Type B pancreatic cell (in vitro differentiated cells): Measurements from ENCODE around the gene KRT84. TPM values are rescaled to one million over a fixed set of nuclear protein-coding genes. Genes with fewer than 3 reads are reported as not detected.

Source experiments
- DNase-seq: peaks from one replicate; pipeline ENCODE4 v3.0.0; 2021; ENCODE audit warnings: mixed read lengths; ENCODE audit not compliant: unreplicated experiment; ENCODE audit errors: extremely low spot score
- H3K27ac Mint-ChIP-seq: 2 replicates; pipeline ENCODE4 v1.8.0; 2021; ENCODE audit warnings: mild to moderate bottlenecking, mixed read lengths
- H3K27me3 Mint-ChIP-seq: 2 replicates; pipeline ENCODE4 v1.8.0; 2021; ENCODE audit warnings: mixed read lengths
- H3K36me3 Mint-ChIP-seq: 2 replicates; pipeline ENCODE4 v1.8.0; 2021; ENCODE audit warnings: mixed read lengths
- H3K4me1 Mint-ChIP-seq: one replicate; pipeline ENCODE4 v1.8.0; 2021; ENCODE audit warnings: mixed read lengths; ENCODE audit not compliant: unreplicated experiment
- H3K4me3 Mint-ChIP-seq: 2 replicates; pipeline ENCODE4 v1.8.0; 2021; ENCODE audit warnings: mild to moderate bottlenecking, mixed read lengths
- H3K9me3 Mint-ChIP-seq: 2 replicates; pipeline ENCODE4 v1.8.0; 2021; ENCODE audit warnings: mixed read lengths
- CTCF ChIP-seq: fragments of 200-600 bp; sonication (generic); conservative IDR thresholded peaks from 2 replicates; pipeline ENCODE4 v1.5.0; 2021; ENCODE audit warnings: antibody characterized with exemption, mild to moderate bottlenecking
- total RNA-seq: library from RNA; stranded (reverse); gene quantifications from 2 replicates; pipeline ENCODE4 v1.2.1, GENCODE V29; 2021; ENCODE audit warnings: low replicate concordance

KRT84 gene
- total RNA-seq, 1 donor from 2014 or later: not detected

GRCh38 chr12:52359621-52360061 is 25.8 kb downstream of the KRT84 start:
- H3K27me3 Mint-ChIP-seq: peaks cover 9% of the 10 kb centered on the region
- H3K36me3 Mint-ChIP-seq: no peaks in the 10 kb centered on the region
- H3K27ac Mint-ChIP-seq: no peak overlapping the region
- H3K4me1 Mint-ChIP-seq: peaks cover 5% of the 10 kb centered on the region
- H3K9me3 Mint-ChIP-seq: no peaks in the 10 kb centered on the region
- no peak overlapping the region for H3K4me3 Mint-ChIP-seq
- no peak for TF ChIP-seq CTCF
- no peak for DNase-seq

- DNase-seq: no peak
- Mint-ChIP-seq H3K27ac (no peak overlapping the region), H3K9me3 (no peaks in the 10 kb centered on the region), H3K36me3 (no peaks in the 10 kb centered on the region), H3K27me3 (peaks cover 7% of the 10 kb centered on the region), H3K4me3 (no peak overlapping the region), H3K4me1 (peaks cover 10% of the 10 kb centered on the region)
- TF ChIP-seq CTCF: no peak
Observed at GRCh38 chr12:52358575-52359350, 26.7 kb downstream of the KRT84 start.

GRCh38 chr12:52356762-52357580 is 28.5 kb downstream of the KRT84 start:
- H3K27ac Mint-ChIP-seq: no peak overlapping the region
- TF ChIP-seq CTCF: no peak
- peaks cover 16% of the 10 kb centered on the region for H3K27me3 Mint-ChIP-seq
- no peaks in the 10 kb centered on the region for H3K9me3 Mint-ChIP-seq
- DNase-seq: no peak
- no peak overlapping the region for H3K4me3 Mint-ChIP-seq
- no peaks in the 10 kb centered on the region for H3K36me3 Mint-ChIP-seq
- H3K4me1 Mint-ChIP-seq: peaks cover 10% of the 10 kb centered on the region

- no peak for DNase-seq
- Mint-ChIP-seq H3K4me1 (peaks cover 10% of the 10 kb centered on the region), H3K4me3 (no peak overlapping the region), H3K27ac (no peak overlapping the region), H3K27me3 (peaks cover 16% of the 10 kb centered on the region), H3K36me3 (no peaks in the 10 kb centered on the region), H3K9me3 (no peaks in the 10 kb centered on the region)
- no peak for TF ChIP-seq CTCF
Observed at GRCh38 chr12:52356031-52356761, 29.3 kb downstream of the KRT84 start.

- Mint-ChIP-seq H3K9me3 (no peaks in the 10 kb centered on the region), H3K4me3 (no peak overlapping the region), H3K27ac (no peak overlapping the region), H3K27me3 (peaks cover 21% of the 10 kb centered on the region), H3K36me3 (no peaks in the 10 kb centered on the region), H3K4me1 (peaks cover 10% of the 10 kb centered on the region)
- TF ChIP-seq CTCF: no peak
- no peak for DNase-seq
Observed at GRCh38 chr12:52355176-52355575, 30.3 kb downstream of the KRT84 start.
